Measurements from ENCODE around the gene KLKB1.

The KLKB1 gene

DNA sequence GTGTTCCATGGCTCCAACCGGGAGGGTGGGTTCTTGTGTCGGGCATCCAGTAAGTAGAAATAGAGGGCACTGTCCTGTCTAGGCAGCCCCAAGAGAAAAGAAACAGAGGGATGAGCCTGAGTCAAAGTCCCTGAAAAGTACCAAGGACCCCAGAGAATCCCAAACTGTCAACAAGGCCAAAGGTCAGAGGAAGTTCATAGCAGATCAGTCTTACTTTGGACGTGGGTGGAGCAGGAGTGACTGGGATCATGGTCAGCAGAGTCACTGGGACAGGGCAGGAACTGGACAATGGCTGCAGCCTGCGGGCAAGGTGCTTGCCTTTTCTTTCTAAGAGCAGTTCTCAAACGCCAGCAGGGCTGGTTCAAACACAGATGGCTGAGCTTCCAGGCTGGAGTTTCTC, 56.0 kb downstream of the KLKB1 start:
- H3K27ac ChIP-seq = no peak overlapping the region
- no peak for DNase-seq (ENCODE audit: low spot score)
- TF ChIP-seq, protein P1, sequence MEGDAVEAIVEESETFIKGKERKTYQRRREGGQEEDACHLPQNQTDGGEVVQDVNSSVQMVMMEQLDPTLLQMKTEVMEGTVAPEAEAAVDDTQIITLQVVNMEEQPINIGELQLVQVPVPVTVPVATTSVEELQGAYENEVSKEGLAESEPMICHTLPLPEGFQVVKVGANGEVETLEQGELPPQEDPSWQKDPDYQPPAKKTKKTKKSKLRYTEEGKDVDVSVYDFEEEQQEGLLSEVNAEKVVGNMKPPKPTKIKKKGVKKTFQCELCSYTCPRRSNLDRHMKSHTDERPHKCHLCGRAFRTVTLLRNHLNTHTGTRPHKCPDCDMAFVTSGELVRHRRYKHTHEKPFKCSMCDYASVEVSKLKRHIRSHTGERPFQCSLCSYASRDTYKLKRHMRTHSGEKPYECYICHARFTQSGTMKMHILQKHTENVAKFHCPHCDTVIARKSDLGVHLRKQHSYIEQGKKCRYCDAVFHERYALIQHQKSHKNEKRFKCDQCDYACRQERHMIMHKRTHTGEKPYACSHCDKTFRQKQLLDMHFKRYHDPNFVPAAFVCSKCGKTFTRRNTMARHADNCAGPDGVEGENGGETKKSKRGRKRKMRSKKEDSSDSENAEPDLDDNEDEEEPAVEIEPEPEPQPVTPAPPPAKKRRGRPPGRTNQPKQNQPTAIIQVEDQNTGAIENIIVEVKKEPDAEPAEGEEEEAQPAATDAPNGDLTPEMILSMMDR (IDR thresholded peaks at IDR 0.05) = no peak
- no peak overlapping the region for H3K4me3 ChIP-seq

DNA sequence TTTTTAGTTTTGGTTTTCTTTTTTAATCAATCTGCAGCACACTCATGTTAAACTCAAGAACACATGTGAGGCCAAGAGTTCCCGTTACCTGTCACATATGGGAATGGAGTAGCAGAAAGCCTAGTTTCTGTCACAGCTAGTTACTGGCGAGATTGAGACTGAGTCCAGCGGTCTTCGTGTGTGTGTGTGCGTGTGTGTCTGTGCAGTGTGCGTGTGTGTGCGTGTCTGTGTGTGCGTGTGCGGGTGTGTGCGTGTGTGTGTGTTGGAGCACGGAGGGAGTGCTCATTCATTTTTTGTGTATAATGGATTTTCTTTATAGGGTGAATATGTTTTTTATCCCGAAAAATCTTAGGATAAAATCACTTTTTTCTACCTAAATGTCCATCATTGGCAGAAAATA, 57.8 kb downstream of the KLKB1 start:
- TF ChIP-seq, protein P1 (IDR thresholded peaks at IDR 0.05) = no peak
- Histone ChIP-seq H3K27ac (no peak overlapping the region), H3K4me3 (no peak overlapping the region)
- DNase-seq (ENCODE audit: low spot score) = no peak

DNA sequence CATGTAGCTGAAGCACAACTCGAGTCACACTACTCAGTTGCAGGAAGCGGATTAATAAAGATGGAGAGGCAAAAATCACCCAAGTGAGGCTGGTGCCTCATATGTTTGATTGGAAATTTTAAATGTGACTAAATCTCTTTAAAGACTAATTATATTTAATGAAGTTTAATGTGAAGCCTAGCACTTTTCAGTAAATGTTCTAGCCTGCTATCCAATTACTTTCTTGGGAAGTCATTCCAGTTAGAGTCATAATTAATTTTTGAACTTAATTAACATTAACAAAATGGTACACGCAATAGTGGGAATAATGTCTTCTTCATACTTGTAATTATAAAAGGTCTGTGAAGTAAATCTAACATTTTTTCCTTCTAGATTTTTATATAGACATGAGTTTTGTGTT, 59.3 kb downstream of the KLKB1 start:
- TF ChIP-seq, protein P1 (IDR thresholded peaks at IDR 0.05) = no peak
- Histone ChIP-seq H3K4me3 (no peak overlapping the region), H3K27ac (no peak overlapping the region)
- DNase-seq (ENCODE audit: low spot score) = no peak

DNA sequence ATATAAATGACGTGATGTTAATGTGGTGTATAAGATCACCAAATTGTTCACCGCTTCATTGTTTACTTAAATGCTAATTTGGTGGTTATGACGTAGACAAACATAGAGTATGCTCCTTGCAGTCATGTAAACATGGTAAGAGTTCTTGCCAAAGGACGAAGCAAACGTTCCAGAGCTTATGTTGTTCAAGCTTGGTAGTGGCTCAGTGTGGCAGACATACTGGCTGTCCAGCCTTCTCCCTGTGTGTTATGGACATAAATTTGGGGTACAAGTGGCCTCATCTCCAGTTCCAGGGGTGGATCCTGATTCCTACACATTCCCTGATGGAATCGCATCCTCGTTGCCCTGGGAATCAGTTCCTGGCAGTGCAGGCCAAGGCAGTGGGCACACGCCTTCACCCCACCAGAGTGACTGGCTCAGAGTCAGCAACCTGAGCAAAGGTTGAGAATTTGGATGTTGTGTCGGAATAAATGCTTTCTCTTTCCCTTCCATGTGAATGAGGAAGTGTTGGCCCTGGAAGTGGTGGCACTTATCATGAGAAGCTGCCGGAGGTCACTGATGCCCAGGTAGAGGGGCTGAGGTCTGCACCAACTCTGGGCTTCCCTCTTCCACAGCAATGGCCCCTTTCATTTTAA, 64.1 kb downstream of the KLKB1 start:
- TF ChIP-seq, protein P1 (IDR thresholded peaks at IDR 0.05) = no peak
- H3K27ac ChIP-seq = no peak overlapping the region
- no peak overlapping the region for H3K4me3 ChIP-seq
- no peak for DNase-seq (ENCODE audit: low spot score)

DNA sequence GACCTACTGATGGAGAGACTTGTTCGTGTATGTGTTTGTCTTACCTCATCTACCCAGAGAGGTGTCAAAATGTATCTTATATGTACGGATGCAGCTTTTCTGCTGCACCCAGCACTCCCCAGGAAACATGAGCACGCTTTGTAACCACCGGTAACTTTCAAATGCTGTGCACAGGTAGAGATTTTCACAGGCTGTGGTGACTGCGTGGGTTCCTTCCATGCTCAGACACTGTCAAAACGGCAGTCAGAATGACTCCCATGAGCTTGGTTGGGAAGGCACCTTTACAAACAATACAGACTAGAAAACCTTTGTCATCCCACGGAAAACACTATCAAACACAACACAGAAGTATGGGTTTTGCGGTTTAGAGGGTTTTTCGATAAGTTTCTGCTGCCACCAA, 66.9 kb downstream of the KLKB1 start:
- TF ChIP-seq, protein P1 (IDR thresholded peaks at IDR 0.05) = no peak
- DNase-seq (ENCODE audit: low spot score) = no peak
- Histone ChIP-seq H3K27ac (no peak overlapping the region), H3K4me3 (no peak overlapping the region)

- DNase-seq (ENCODE audit: low spot score) = no peak
- TF ChIP-seq, protein P1 (IDR thresholded peaks at IDR 0.05) = no peak
- Histone ChIP-seq H3K27ac (no peak overlapping the region), H3K4me3 (no peak overlapping the region)
Measured at GRCh38 chr4:186296481-186296880, 69.2 kb downstream of the KLKB1 start.

DNA sequence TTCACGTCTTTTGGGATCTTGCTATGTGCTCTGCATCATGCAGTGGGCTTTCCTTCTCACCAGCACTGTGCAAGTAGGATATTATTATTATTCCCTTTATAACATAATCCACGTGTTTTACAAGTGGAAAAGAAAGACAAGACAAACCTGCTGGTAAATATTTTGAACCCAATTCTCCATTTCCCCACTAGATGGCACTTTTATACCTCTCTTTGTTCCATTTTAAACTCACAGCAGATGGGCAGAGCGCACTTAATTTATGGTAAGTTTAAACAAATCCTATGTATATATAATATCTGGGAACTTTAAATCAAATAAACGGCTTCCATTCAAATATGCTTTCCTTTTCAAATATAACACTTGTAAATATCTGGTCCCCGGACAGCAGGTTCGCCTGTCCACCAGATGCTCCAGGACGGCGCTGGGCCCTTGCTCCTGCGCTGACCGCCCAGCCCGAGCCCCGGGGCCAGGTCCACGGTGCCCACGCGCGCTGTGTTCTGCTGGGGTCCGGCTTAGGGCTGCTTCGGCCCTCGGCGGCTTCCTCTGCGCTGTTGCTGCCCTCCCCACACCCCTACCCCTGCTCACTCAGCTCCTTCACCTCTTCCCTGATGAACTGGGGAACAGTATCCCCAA, 69.8 kb downstream of the KLKB1 start:
- H3K27ac ChIP-seq = no peak overlapping the region
- no peak overlapping the region for H3K4me3 ChIP-seq
- DNase-seq (ENCODE audit: low spot score) = no peak
- TF ChIP-seq, protein P1 (IDR thresholded peaks at IDR 0.05) = peak; percentile 29

Measured in coronary artery (tissue), 2 donors.